ENCODE data around the gene EIF4ENIF1.
"Not testable (repeated sequence)": the region's sequence is repeated elsewhere in the genome, so short reads cannot be mapped to it uniquely, and the experiment has no call there.

EIF4ENIF1 gene, protein sequence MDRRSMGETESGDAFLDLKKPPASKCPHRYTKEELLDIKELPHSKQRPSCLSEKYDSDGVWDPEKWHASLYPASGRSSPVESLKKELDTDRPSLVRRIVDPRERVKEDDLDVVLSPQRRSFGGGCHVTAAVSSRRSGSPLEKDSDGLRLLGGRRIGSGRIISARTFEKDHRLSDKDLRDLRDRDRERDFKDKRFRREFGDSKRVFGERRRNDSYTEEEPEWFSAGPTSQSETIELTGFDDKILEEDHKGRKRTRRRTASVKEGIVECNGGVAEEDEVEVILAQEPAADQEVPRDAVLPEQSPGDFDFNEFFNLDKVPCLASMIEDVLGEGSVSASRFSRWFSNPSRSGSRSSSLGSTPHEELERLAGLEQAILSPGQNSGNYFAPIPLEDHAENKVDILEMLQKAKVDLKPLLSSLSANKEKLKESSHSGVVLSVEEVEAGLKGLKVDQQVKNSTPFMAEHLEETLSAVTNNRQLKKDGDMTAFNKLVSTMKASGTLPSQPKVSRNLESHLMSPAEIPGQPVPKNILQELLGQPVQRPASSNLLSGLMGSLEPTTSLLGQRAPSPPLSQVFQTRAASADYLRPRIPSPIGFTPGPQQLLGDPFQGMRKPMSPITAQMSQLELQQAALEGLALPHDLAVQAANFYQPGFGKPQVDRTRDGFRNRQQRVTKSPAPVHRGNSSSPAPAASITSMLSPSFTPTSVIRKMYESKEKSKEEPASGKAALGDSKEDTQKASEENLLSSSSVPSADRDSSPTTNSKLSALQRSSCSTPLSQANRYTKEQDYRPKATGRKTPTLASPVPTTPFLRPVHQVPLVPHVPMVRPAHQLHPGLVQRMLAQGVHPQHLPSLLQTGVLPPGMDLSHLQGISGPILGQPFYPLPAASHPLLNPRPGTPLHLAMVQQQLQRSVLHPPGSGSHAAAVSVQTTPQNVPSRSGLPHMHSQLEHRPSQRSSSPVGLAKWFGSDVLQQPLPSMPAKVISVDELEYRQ

DNA sequence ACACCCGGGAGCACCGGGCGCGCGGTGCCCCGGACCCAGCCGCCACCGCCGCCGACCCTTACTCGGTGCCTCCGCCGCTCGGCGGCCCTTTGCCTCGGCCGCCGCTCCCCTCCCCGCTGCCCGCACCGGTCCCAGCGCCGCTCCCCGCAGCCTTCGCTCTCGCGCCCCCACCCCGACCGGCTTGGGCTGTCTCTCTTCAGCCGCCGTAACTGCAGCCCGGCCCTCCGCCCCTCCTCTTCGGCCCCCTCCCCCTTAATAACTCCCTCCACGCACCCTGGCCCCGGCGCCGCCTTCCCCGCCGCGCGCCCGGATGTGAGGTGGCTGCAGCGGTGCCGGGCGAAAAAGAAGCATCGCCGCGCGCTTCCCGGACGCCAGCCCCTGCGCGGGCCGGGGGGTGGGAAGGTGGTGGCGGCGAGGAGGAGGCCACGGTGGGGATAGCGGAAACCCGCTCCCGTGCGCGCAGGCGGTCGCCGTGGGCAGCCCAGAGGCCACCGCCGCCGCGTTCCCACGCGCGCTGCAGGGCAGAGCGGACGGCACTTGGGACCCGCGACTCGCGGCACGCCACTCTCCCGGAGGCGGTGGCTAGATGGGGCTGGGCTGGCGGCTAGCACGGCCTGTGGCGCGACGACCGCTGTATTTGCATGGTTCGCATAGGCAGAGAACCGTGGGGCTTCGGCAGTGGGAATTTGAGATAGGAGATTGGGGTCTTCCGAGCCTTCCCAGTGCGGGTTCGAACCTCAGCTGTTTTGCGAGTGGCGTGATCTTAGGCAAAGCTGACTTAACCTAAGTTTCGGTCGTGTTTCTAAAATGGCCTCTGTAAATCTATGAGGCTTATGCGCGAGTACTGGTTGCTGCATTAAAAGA, at the start of gene EIF4ENIF1:
Gene EIF4ENIF1 (minus strand): TSS at position 211 of the 864 bp plus-strand sequence. CDS start 1,124 bp downstream, outside the sequence.
- DNase-seq: peak; percentile 85

DNA sequence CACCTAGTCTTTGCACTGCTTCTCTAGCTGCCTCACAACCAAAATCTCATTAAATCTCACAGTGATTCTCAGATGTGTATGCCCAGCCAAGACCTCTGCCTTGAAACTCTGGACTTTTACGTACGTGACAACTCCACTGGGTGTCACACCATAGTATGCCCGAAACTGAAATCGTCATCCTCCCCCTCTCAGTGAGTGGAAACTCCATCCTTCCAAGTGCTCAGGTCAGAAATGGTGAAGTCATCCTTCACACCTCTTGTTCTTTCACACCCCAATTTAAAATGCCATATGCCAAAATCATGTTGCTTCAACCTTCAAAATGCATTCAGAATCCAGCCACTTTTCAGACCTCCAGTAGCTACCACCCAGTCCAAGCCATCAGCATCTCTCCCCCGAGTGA, 49.2 kb upstream of the EIF4ENIF1 start:
- DNase-seq: peak; percentile 49

DNA sequence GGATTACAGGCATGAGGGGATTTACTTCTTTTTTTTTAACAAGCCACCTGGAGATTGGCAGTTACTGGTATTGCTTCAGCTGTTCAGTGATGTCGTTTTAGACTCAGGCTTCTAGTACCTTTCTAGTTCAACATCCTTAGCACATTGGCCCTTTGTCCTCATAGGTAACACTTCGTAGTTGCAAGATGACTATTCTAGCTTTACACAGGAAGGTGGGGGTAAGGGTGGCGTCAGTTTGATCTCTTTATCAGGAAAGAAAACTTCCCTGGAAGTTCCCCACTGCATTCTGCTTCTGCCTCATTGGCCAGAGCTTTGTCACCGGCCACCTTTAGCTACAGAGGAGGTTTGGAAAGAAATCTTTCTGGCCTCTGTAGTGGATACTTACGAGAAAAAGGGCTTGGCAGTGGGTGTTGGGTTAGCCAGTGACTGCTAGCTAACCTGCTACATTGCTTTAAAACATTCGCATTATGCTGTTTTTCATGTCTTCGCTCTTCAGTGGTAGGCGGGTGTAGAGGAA, 47.4 kb upstream of the EIF4ENIF1 start:
- peak; percentile 49 for DNase-seq

DNA sequence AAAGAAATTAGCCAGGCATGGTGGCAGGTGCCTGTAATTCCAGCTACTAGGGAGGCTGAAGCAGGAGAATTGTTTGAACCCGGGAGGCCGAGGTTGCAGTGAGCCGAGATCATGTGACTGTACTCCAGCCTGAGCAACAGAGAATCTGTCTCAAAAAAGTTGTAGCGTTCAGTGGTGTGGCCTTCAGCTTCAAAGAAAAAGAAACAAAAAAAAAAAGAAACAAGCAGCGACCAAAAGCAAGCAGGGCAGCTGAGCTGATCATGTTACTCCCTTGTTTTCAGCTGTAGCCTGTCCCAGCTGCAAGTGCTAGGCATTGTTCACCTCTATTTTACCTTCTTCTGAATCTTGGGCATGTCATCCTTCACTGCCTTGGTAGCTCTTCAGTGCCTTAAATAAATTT, 43.7 kb upstream of the EIF4ENIF1 start:
- no peak for DNase-seq

DNA sequence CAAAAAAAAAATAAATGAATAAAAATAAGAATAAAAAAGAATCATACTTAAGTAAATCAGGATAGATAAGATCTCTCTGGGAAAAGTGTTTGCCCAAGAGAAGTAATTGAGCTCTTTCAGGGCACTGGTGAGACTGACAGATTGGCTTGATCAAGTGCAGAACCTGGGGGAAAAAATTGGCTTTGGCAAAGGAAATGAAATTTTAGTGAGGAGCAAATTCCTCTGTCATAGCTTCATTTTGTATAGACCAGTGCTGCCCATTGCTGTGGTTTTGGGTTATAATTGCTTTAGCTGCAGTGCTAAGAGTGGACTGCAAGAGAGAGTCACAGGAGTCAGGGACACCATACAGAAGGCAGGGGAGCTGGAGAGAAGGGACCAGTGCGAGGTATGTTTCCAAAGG, 42.4 kb upstream of the EIF4ENIF1 start:
- no peak for DNase-seq

DNA sequence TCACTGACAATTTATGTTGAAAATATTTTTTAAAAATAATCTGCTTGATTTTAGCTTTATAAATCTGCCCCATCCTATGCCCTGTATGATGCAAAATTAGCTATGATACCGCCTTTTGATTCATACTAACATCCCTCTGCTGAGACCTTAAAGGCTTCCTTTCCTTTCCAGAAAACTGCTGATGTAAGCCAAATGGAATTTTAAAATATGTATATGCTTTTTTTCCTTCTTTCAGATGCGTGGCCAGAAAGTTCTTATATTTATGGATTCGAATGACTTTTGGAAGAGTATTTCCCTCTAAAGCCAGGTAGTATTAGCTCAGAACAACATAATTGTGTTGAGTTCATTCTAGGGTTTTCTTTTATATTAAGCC, 41.2 kb upstream of the EIF4ENIF1 start:
- no peak for DNase-seq

DNA sequence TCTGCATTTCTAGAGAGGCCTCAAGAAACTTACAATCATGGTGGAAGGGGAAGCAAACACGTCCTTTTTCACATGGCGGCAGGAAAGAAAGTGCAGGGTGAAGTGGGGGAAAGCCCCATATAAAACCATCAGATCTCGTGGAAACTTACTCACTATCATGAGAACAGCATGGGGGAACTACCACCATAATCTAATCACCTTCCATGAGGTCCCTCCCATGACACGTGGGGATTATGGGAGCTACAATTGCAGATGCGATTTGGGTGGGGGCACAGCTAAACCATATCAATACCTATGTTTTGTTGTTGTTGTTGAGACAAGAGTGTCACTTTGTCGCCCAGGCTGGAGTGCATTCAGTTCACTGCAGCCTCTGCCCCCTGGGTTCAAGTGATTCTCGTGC, 36.6 kb upstream of the EIF4ENIF1 start:
- peak; percentile 67 for DNase-seq

DNA sequence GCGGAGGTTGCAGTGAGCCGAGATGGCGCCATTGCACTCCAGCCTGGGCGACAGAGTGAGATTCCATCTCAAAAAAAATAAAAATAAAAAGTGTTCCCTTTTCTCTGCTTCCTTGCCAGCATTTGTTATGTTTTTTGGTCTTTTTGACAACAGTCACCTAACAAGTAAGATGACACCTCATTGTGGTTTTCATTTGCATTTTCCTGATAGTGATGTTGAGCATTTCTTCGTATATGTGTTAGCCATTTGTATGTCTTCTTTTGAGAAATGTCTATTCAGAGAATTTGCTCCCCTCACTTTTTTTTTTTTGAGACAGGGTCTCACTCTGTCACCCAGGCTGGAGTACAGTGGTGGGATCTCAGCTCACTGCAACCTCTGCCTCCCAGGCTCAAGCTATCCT, 34.5 kb upstream of the EIF4ENIF1 start:
- not testable (repeated sequence) for DNase-seq

DNA sequence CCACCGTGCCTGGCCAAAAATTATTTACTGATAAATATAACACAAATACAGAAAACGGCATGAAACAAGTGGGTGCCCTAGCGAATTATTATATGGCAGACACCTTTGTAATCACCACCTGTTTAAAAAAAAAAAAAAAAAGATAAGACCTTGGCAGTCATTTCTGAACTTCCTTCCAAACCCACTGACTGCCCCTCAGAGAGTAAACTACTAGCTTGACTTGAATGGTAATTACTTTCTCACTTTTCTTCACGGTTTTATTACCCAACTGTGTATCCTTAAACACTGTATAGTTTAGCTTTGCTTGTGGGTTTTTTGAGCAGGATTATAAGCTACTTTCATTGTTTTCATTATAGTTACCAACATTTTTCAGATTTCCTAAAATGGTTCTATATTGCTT, 30.4 kb upstream of the EIF4ENIF1 start:
- no peak for DNase-seq

DNA sequence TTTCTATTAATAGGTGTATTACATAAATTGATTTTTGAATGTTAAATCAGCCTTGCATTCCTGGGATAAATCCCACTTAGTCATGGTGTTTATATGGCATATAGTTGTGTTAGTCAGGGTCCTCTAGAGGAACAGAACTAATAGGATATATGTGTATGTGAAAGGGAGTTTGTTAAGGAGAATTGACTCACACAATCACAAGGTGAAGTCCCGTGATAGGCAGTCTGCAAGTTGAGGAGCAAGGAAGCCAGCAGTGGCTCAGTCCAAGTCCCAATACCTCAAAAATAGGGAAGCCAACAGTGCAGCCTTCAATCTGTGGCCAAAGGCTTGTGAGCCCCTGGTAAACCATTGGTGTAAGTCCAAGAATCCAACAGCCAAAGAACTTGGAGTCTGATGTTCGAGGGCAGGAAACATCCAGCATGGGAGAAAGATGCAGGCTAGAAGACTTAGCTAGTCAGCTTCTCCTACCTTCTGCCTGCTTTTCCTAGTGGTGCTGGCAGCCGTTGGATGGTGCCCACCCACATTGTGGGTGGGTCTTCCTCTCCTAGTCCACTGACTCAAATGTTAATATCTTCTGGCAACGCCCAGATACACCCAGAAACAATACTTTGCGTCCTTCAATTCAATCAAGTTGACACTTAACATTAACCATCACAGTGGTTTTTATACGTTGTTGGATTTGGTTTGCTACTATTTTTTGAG, 19.6 kb upstream of the EIF4ENIF1 start:
- no peak for DNase-seq

DNA sequence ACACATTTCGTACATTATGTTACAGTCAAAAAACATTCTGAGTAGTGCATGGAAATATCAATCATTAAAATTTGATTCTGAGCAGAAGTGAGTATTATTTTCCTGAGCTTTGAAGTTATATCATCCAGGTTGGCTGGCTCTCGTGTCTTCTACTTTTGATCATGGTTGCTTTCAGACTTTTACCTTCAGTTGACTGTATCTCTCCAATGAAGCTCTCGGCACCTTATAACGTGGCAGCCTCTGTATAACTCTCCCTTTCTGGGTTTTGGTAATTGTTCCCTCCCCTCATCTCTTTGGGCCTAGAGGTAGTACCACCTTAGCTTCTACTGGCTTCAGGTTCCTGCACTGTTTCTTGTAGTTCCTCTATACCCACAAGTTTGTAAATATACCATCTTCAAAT, 18.9 kb upstream of the EIF4ENIF1 start:
- DNase-seq: no peak

DNA sequence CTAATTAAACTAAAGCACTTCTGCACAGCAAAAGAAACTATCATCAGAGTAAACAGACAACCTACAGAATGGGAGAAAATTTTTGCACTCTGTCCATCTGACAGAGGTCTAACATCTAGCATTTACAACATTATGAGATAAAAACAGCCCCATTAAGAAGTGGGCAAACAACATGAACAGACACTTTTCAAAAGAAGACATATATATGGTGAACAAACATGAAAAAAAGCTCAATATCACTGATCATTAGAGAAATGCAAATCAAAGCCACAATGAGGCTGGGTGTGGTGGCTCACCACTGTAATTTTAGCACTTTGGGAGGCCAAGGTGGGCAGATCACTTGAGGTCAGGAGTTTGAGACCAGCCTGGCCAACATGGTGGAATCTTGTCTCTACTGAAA, 17.9 kb upstream of the EIF4ENIF1 start:
- not testable (repeated sequence) for DNase-seq

DNA sequence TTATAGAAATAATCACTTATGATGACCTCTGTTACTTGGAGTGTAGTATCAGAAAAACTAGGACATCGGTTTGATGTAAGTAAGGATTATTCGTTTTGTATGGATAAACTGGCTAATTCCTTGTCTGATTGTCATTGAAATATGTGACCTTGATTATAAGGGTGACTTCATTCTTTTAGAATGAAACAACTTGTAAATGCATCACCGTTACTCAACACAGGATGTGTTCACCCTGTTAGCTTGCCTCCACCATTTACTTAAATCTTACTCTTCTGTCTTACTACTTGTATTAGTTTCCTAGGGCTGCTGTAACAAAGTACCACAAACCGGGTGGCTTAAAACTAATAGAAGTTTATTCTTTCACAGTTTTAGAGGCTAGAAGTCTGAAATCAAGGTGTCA, 14.6 kb upstream of the EIF4ENIF1 start:
- no peak for DNase-seq

DNA sequence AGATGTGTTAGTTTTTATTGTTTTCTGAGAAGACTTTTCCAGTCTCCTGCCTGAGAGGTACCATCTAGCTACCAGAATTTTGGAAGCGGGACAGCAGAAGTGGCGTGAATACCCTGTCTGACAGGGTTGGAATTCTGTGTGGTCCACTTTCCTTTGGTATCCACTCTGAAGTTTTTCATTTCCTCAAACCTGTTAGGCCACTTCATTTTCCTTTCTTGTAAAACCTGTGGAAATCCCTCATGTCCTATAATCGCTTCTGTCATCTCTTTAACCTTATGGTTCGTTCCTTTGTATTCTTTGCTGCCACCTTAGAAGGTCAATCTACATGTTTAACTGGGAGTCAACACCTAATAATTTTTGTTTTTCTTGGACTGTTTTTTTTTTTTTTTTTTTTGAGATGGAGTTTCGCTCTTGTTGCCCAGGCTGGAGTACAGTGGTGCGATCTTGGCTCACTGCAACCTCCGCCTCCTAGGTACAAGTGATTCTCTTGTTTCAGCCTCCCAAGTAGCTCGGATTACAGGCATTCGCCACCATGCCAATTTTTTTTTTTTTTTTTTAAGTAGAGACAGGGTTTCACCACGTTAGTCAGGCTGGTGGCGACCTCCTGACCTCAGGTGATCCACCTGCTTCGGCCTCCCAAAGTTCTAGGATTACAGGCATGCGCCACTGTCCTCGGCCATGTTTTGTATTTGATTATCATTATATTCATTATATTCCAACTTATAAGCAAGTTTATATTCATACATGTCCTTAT, 13.7 kb upstream of the EIF4ENIF1 start:
- no peak for DNase-seq

DNA sequence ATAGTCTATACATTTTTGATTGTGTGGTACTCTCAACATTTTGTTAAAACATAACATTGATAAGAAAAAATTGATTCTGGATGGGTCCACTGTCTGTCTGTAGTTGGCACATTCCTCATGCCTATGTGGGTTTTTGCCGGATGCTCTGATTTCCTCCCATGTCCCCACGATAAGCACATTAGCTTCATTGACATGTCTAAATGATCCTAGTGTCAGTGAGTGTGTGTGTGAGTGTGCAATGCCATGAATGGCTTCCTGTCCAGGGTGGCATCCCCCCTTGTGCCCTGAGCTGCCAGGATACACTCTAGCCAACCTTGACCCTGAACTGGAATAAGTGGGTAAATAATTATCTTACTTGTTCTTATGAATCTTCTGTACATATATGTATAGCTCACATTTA, 12.1 kb upstream of the EIF4ENIF1 start:
- DNase-seq: no peak

DNA sequence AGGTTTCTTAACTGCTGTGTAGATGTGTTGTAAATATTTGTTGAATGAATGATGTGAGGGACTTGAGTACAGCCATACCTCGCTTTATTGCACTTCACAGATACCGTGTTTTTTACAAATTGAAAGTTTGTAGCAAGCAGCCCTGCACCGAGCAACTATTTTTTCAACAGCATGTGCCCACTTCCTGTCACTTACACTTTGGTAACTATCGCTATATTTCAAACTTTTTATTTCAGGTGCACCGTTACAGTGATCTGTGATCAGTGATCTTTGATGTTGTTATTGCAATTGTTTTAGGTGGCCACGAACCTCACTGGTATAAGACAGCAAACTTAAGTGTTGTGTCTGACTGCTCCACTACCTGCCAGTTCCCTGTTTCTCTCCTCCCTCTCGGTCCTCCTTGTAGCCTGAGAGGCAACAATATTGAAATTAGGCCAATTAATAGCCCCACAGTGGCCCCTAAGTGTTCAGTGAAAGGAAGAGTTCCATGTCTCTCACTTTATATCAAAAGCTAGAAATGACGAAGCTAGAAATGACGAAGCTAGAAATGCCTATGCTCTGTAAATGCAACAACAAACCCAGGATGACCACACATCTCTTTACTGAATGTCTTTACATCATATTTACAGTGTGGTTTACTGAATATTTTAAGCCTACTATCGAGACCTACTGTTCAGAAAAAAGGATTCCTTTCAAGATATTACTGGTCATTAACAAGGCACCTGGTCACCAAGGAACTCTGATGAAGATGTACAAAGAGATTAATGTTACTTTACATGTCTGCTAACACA, 7.7 kb upstream of the EIF4ENIF1 start:
- no peak for DNase-seq

DNA sequence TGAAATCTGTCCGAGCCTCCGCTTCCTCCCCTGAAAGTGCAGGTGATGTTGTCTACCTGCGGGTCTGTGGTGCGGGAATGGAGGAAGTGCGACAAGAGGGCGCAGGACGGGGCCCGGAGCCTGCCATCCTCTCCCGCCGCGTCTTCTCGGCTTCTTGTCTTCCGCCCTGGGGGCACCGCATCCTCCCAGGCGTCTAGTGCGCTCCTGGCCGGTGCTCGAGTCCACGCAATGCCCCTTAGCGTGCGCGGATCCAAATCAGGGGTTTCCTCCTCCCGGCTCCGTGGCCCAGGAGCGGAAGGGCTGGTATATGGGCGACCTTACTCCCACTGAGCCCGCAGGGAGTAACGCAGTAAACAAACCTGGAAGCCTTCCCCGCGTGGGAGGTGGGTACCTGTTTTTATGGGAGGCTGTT, 7.1 kb upstream of the EIF4ENIF1 start:
- DNase-seq: peak; percentile 48

DNA sequence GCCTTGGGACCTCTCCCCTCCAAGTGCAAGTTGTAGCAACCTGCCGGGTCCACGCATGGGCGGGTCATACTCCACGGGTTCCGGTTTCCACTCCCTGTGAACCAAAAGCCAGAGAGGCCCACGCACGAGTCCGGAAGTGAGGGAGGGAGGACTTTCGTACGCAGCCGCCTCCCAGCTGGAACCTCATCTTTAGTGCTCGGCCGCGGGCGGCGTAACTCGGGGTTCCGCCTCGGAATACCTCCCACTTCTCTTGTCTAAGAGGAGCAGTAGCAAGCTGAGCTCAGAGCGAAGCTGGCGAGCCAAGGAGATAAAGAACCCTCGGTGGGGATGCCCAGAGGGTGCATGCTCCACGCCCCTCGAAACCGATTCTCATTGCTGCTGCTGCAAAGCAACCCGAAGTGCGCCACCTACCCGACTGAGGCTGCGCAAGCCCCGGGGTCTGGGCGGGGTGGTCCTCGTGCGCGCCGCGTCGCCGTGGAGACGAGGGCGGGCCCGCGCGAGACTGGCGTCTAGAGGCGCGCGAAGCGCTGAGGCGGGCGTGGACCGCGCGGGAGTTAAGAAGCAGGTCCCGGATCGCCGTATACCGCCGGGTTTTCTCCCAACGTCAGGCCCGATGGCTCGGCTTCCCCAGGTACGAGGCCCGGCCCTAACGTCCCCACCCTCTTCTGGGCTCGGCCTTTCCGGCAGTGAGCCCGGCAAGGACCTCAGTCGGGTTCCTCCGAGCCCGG, 6.5 kb upstream of the EIF4ENIF1 start, which contains the start of gene SFI1:
Gene SFI1 (plus strand): TSS at position 530 of the 728 bp plus-strand sequence. CDS start 11,749 bp downstream, outside the sequence.
- DNase-seq: peak; percentile 96

DNA sequence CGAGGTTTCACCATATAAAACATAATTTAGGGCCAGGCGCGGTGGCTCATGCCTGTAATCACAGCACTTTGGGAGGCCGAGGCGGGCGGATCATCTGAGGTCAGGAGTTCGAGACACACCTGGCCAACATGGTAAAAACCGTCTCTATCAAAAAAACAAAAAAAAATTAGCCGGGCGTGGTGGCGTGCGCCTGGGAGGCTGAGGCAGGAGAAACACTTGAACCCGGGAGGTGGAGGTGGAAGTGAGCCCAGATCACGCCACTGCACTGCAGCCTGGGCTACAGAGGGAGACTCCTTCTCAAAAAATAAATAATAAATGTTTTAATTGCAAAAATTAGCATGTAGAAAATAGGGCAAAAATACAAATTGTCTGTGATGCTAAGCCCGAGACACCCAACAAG, 5.7 kb upstream of the EIF4ENIF1 start:
- no peak for DNase-seq
